HG02840 (cell line): ENCODE results near the gene FAXDC2.
"Not testable (repeated sequence)": the region's sequence is repeated elsewhere in the genome, so short reads cannot be mapped to it uniquely, and the experiment has no call there.

Experiments
- ATAC-seq: cut with Tn5 transposase; IDR thresholded peaks from one replicate; pipeline ENCODE4 v1.9.1; 2021; ENCODE audit warnings: mild to moderate bottlenecking, moderate library complexity, moderate number of reproducible peaks; ENCODE audit not compliant: unreplicated experiment, low FRiP score

The FAXDC2 gene

GRCh38 chr5:154832804-154833203 lies 17.6 kb downstream of the FAXDC2 start:
- ATAC-seq = not testable (repeated sequence)

GRCh38 chr5:154831451-154831850 lies 19.0 kb downstream of the FAXDC2 start:
- no peak for ATAC-seq

- no peak for ATAC-seq
Observed at GRCh38 chr5:154830596-154830995, 19.8 kb downstream of the FAXDC2 start.

- ATAC-seq = no peak
Observed at GRCh38 chr5:154830219-154830595, 20.2 kb downstream of the FAXDC2 start.

GRCh38 chr5:154829589-154830218 lies 20.7 kb downstream of the FAXDC2 start:
- no peak for ATAC-seq

- ATAC-seq = no peak
Observed at GRCh38 chr5:154829181-154829588, 21.2 kb downstream of the FAXDC2 start.

GRCh38 chr5:154824070-154824469 lies 26.3 kb downstream of the FAXDC2 start:
- ATAC-seq = no peak

- ATAC-seq = no peak
Observed at GRCh38 chr5:154823605-154824004, 26.8 kb downstream of the FAXDC2 start.

GRCh38 chr5:154822896-154823295 lies 27.5 kb downstream of the FAXDC2 start:
- ATAC-seq = not testable (repeated sequence)

- no peak for ATAC-seq
Observed at GRCh38 chr5:154820383-154820782, 30.0 kb downstream of the FAXDC2 start.

- no peak for ATAC-seq
Observed at GRCh38 chr5:154819546-154819945, 30.9 kb downstream of the FAXDC2 start.

GRCh38 chr5:154818471-154819116 lies 31.8 kb downstream of the FAXDC2 start:
- no peak for ATAC-seq

GRCh38 chr5:154817815-154818214 lies 32.6 kb downstream of the FAXDC2 start:
- no peak for ATAC-seq

- no peak for ATAC-seq
Observed at GRCh38 chr5:154816891-154817492, 33.4 kb downstream of the FAXDC2 start.

GRCh38 chr5:154815684-154816247 lies 34.6 kb downstream of the FAXDC2 start:
- no peak for ATAC-seq

GRCh38 chr5:154815025-154815424 lies 35.4 kb downstream of the FAXDC2 start:
- ATAC-seq = no peak

GRCh38 chr5:154813736-154814135 lies 36.7 kb downstream of the FAXDC2 start:
- ATAC-seq = no peak

GRCh38 chr5:154813158-154813557 lies 37.2 kb downstream of the FAXDC2 start:
- no peak for ATAC-seq

- no peak for ATAC-seq
Observed at GRCh38 chr5:154811653-154812465, 38.5 kb downstream of the FAXDC2 start.

GRCh38 chr5:154811239-154811638 lies 39.2 kb downstream of the FAXDC2 start:
- ATAC-seq = no peak

GRCh38 chr5:154806176-154806575 lies 44.2 kb downstream of the FAXDC2 start:
- no peak for ATAC-seq
